SK-N-SH treated with all-trans-retinoic acid at 6 μM for 48 hours (cell line): Measurements from ENCODE around the gene MBNL3.

Source experiments
- ARNTL ChIP-seq: fragments of 450-650 bp; formaldehyde crosslinking; IDR thresholded peaks from 2 replicates; pipeline ENCODE4 v1.5.0; 2020; ENCODE audit warnings: low read depth, mild to moderate bottlenecking, moderate library complexity, borderline replicate concordance
- BACH2 ChIP-seq: fragments of 250-450 bp; sonication (Bioruptor Pico); IDR thresholded peaks from 2 replicates; pipeline ENCODE4 v1.9.0; 2021; ENCODE audit warnings: mild to moderate bottlenecking, borderline replicate concordance
- CSDC2 ChIP-seq: fragments of 250-450 bp; sonication (Bioruptor Pico); IDR thresholded peaks from 2 replicates; pipeline ENCODE4 v1.5.0; 2020; ENCODE audit warnings: mild to moderate bottlenecking, moderate library complexity
- ISL1 ChIP-seq: fragments of 250-450 bp; sonication (Bioruptor Pico); IDR thresholded peaks from 2 replicates; pipeline ENCODE4 v2.1.2; 2022; ENCODE audit warnings: mild to moderate bottlenecking, moderate library complexity
- OSR1 ChIP-seq: fragments of 250-450 bp; sonication (Bioruptor Pico); IDR thresholded peaks from 2 replicates; pipeline ENCODE4 v1.8.0; 2022; ENCODE audit warnings: moderate library complexity, mild to moderate bottlenecking, inconsistent platforms
- PPARA ChIP-seq: fragments of 250-450 bp; sonication (Bioruptor Pico); IDR thresholded peaks from 2 replicates; pipeline ENCODE4 v1.5.0; 2020; ENCODE audit warnings: mild to moderate bottlenecking, borderline replicate concordance
- TCF4 ChIP-seq: fragments of 250-450 bp; sonication (Bioruptor Pico); IDR thresholded peaks from 2 replicates; pipeline ENCODE4 v1.8.0; 2021; ENCODE audit warnings: mild to moderate bottlenecking, moderate library complexity, borderline replicate concordance
- ZFP30 ChIP-seq: fragments of 450-650 bp; formaldehyde crosslinking; IDR thresholded peaks from 2 replicates; pipeline ENCODE4 v1.5.0; 2022; ENCODE audit warnings: mild to moderate bottlenecking, moderate library complexity
- TF ChIP-seq, protein P1 (sequence below): fragments of 250-450 bp; sonication (Bioruptor Pico); IDR thresholded peaks from 2 replicates; pipeline ENCODE4 v1.5.0; 2020; ENCODE audit warnings: mild to moderate bottlenecking, moderate library complexity
- TF ChIP-seq, protein P2 (sequence below): fragments of 250-450 bp; sonication (Bioruptor Pico); IDR thresholded peaks from 2 replicates; pipeline ENCODE4 v1.5.1; 2021; ENCODE audit warnings: mild to moderate bottlenecking, moderate library complexity
- TF ChIP-seq, protein P3 (sequence below): fragments of 250-450 bp; sonication (Bioruptor Pico); IDR thresholded peaks from 2 replicates; pipeline ENCODE4 v1.5.1; 2020; ENCODE audit warnings: low read depth, mild to moderate bottlenecking, moderate library complexity
- TF ChIP-seq, protein P4 (sequence below): fragments of 250-450 bp; sonication (Bioruptor Pico); IDR thresholded peaks from 2 replicates; pipeline ENCODE4 v1.8.0; 2021; ENCODE audit warnings: low read depth, mild to moderate bottlenecking, moderate library complexity, borderline replicate concordance
- TF ChIP-seq, protein P5 (sequence below): fragments of 250-450 bp; sonication (Bioruptor Pico); IDR thresholded peaks from 2 replicates; pipeline ENCODE4 v1.8.0; 2020; ENCODE audit warnings: mild to moderate bottlenecking, moderate library complexity, borderline replicate concordance

DNA sequence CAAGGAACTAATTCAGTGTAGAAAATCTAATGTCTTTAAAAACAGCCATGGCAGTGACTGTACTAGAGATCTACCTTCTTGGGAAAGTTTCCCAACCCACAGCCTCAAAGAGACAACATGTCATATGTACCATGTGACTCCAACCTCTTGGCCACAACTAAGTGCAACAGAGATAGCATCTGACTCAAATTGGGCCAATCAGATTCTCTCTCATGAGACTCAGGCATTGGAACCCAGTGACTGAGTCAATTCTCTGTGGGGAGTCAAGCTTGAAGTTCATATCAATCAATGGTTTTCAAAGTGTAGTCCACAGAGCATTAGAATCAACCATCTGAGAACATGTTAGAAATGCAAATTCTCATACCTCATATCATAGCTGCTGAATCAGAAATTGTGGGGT lies 123.3 kb downstream of the MBNL3 start:
- TF ChIP-seq, protein P1, sequence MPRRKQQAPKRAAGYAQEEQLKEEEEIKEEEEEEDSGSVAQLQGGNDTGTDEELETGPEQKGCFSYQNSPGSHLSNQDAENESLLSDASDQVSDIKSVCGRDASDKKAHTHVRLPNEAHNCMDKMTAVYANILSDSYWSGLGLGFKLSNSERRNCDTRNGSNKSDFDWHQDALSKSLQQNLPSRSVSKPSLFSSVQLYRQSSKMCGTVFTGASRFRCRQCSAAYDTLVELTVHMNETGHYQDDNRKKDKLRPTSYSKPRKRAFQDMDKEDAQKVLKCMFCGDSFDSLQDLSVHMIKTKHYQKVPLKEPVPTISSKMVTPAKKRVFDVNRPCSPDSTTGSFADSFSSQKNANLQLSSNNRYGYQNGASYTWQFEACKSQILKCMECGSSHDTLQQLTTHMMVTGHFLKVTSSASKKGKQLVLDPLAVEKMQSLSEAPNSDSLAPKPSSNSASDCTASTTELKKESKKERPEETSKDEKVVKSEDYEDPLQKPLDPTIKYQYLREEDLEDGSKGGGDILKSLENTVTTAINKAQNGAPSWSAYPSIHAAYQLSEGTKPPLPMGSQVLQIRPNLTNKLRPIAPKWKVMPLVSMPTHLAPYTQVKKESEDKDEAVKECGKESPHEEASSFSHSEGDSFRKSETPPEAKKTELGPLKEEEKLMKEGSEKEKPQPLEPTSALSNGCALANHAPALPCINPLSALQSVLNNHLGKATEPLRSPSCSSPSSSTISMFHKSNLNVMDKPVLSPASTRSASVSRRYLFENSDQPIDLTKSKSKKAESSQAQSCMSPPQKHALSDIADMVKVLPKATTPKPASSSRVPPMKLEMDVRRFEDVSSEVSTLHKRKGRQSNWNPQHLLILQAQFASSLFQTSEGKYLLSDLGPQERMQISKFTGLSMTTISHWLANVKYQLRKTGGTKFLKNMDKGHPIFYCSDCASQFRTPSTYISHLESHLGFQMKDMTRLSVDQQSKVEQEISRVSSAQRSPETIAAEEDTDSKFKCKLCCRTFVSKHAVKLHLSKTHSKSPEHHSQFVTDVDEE, result no peak
- TF ChIP-seq BACH2 (CRISPR knock-in tag) (no peak), OSR1 (CRISPR knock-in tag) (no peak), ARNTL (CRISPR knock-in tag) (no peak), PPARA (CRISPR knock-in tag) (no peak), TCF4 (no peak), ISL1 (no peak), ZFP30 (CRISPR knock-in tag) (no peak), CSDC2 (CRISPR knock-in tag) (no peak)
- TF ChIP-seq, protein P2, sequence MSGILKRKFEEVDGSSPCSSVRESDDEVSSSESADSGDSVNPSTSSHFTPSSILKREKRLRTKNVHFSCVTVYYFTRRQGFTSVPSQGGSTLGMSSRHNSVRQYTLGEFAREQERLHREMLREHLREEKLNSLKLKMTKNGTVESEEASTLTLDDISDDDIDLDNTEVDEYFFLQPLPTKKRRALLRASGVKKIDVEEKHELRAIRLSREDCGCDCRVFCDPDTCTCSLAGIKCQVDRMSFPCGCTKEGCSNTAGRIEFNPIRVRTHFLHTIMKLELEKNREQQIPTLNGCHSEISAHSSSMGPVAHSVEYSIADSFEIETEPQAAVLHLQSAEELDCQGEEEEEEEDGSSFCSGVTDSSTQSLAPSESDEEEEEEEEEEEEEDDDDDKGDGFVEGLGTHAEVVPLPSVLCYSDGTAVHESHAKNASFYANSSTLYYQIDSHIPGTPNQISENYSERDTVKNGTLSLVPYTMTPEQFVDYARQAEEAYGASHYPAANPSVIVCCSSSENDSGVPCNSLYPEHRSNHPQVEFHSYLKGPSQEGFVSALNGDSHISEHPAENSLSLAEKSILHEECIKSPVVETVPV (CRISPR knock-in tag), result no peak
- TF ChIP-seq, protein P3, sequence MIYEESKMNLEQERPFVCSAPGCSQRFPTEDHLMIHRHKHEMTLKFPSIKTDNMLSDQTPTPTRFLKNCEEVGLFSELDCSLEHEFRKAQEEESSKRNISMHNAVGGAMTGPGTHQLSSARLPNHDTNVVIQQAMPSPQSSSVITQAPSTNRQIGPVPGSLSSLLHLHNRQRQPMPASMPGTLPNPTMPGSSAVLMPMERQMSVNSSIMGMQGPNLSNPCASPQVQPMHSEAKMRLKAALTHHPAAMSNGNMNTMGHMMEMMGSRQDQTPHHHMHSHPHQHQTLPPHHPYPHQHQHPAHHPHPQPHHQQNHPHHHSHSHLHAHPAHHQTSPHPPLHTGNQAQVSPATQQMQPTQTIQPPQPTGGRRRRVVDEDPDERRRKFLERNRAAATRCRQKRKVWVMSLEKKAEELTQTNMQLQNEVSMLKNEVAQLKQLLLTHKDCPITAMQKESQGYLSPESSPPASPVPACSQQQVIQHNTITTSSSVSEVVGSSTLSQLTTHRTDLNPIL (CRISPR knock-in tag), result no peak
- TF ChIP-seq, protein P4, sequence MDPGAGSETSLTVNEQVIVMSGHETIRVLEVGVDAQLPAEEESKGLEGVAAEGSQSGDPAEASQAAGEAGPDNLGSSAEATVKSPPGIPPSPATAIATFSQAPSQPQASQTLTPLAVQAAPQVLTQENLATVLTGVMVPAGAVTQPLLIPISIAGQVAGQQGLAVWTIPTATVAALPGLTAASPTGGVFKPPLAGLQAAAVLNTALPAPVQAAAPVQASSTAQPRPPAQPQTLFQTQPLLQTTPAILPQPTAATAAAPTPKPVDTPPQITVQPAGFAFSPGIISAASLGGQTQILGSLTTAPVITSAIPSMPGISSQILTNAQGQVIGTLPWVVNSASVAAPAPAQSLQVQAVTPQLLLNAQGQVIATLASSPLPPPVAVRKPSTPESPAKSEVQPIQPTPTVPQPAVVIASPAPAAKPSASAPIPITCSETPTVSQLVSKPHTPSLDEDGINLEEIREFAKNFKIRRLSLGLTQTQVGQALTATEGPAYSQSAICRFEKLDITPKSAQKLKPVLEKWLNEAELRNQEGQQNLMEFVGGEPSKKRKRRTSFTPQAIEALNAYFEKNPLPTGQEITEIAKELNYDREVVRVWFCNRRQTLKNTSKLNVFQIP (CRISPR knock-in tag), result no peak
- TF ChIP-seq, protein P5, sequence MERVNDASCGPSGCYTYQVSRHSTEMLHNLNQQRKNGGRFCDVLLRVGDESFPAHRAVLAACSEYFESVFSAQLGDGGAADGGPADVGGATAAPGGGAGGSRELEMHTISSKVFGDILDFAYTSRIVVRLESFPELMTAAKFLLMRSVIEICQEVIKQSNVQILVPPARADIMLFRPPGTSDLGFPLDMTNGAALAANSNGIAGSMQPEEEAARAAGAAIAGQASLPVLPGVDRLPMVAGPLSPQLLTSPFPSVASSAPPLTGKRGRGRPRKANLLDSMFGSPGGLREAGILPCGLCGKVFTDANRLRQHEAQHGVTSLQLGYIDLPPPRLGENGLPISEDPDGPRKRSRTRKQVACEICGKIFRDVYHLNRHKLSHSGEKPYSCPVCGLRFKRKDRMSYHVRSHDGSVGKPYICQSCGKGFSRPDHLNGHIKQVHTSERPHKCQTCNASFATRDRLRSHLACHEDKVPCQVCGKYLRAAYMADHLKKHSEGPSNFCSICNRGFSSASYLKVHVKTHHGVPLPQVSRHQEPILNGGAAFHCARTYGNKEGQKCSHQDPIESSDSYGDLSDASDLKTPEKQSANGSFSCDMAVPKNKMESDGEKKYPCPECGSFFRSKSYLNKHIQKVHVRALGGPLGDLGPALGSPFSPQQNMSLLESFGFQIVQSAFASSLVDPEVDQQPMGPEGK (CRISPR knock-in tag), result no peak
